ENCODE data around the gene LSMEM2.
"Not testable (repeated sequence)": the region's sequence is repeated elsewhere in the genome, so short reads cannot be mapped to it uniquely, and the experiment has no call there.

LSMEM2 gene

DNA sequence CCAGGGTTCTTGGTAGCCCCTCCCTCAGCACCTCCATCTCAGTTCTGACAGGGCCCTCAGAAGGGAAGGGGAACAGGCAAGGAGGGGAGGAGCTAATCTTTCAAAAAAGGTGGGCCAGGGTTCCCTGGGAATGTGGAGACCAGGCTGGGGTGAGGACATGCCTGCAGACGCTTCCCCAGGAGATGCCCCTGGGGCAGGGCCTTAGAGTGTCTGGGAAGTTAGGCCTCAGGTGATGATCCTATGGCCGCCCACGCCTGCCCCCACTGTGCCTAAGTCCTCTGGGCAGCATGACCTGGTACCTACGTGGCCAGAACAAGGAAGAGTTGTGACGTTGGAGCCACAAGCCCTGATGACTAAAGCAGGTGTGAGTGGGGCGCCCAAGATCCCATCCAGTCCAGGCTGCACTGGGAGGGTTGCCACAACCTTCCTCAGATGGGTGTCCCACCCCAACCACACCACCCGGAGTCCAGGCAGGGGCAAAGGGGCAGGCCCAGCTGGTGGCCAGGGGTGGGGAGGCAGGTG is 13.9 kb upstream of the LSMEM2 start:
- DNase-seq (ENCODE audit: low spot score): no peak

DNA sequence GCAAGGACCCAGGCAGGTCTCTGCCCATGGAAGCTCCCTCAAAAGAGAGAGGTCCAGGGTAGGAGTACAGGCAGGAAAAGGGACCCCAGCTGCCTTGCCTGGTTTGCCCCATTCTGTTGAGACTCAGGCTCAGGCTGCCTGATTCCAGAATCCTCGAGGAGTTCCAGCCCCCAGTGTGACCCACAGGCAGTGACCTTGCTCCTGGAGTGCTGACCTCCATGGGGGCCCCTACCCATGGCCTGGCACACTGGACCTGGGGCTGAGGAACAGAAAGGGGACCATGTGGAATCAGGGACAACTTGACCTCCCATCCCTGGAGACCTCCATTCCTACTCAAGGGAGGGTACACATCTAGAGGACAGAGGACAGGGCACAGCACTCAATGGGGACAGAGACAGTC is 13.3 kb upstream of the LSMEM2 start:
- DNase-seq (ENCODE audit: low spot score): no peak

DNA sequence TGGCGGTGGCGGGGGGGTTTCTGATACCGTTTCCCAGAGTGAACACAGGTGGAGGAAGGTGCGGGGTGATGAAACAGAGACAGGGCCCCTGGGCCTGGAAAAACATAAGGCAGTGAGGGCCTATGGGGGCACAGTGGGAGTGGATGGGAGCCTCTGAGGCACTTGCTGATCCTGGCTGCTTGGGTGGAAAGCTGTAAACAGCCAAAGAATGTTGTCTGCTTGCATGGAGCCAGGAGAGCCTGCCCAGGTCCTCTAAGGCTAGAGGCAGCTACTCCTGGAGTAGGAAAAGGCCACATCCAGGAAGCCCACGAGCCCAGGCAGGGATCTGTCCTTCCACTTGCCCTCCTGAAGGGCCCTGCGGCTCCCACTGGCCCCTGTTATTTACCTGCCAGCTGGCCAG is 12.9 kb upstream of the LSMEM2 start:
- DNase-seq (ENCODE audit: low spot score): no peak

DNA sequence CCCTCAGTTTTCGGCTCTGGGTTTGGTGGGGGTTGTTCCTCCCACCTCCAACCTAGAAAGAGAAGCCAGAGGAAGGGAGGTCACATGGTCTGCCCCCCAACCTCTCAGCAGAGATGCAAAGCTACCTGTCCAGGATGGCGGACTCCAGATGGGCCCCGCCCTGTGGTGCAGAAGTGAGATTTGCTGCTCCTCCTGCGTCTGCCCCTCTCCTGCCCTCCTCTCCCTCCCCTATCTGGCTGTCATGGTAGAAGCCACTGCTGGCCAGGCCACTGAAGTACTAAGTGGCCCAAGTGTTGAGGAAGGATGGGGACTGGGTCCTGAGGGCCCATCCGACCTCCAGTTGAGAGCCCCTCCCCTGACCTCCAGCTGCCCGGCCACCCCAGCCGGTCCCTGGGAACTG is 12.1 kb upstream of the LSMEM2 start:
- no peak for DNase-seq (ENCODE audit: low spot score)

DNA sequence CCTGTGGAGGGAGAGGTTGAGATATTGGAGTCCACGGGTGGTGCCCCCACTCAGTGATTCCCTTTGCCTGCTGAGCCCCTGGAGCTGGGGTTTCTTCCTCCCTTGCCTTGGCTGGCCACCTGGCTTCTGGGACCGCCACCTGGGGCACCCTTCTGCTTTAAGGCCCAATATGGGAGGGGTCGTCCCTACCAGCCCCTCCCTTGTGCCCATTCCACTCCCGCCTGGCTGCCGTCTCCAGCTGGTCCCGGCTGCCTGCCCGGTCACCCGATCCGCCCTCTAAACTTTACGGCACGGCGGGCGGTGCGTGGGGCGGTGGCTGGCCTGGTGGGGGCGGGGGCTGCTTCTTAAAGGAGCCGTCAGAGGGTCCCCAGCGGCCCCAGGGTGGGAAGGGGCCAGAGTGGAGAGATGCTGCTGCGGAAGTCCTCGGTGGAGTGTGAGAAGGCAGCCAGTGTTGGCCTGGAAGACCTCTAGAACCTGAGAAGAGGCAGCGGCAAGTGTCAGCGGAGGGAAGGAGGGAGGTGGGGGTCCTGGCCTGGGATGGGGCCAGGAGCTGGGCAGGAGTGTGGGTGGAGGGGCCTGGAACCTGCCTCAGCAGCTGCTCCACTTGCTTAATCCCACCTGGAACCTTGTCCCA is 11.5 kb upstream of the LSMEM2 start:
- no peak for DNase-seq (ENCODE audit: low spot score)

DNA sequence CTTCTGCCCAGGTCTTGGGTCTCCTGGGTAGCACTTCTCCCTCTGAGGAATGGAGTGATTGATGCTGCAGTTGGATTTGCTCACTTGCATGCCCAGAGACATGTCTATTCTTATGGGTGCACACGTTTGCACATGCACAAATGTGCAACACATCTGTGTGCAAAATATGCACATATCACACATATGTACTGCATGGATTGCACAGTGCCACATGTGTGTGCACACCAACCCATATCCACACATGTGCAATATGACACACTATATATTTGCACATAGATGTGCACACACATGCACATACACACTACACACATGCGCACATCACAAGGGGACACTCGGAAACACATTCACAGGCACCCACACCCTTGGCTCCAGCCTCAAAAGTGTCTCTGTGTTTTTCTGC is 10.6 kb upstream of the LSMEM2 start:
- DNase-seq (ENCODE audit: low spot score): no peak

DNA sequence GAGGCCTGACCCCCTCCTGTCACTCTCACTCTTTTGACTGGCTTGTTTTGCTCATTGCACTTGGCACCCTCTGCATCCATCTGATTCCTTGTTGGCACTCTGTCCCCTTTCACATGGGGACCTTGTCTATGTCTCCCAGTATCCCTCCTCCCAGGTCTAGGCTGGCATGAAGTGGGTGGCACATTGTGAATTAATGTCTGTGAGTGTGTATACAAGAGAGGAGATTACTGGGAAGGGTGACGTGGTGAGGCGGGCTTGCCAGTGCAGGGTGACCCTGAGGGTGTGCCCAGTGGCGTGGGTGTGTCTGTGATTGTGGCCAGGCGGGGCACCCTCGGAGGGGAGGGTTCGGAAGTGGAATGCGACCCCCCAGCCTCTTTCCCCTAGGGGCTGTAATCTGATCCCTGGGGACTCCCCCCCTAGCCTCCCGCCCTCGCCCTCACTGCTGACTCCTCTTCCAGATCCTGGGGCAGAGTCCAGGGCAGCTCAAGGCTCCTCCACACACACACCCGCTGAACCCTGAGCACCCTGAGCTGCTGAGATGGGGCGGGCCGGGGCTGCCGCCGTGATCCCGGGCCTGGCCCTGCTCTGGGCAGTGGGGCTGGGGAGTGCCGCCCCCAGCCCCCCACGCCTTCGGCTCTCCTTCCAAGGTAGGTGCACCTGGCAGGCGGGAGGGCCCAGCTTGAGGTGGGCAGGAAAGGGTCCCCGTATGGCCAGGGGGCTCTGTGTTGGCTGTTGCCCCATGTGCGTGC is 10.0 kb upstream of the LSMEM2 start, which contains the start of gene SEMA3B:
Gene SEMA3B, plus strand, starts transcription at position 445 of the 749 bp plus-strand sequence. Its CDS starts 94 bp downstream, at position 539.
- DNase-seq (ENCODE audit: low spot score): no peak

DNA sequence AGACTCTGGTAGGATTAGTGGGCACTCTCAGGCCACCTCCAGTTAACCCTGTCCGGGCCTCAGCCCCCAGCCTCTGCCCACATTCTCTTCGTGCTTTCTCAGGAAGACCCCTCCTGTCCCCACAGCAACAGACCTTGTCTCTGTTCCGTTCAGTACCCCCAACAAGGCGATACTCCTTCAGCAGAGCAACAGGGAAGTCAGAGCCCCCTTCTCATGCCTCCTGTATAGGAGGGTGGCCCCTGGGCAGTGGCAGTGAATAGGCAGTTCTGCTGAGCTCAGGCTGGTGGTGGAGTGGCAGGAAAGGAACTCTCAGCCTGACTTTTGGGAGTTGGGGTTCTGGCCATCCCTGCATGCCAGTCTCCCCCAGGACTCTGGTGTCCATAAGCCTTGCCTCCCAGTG is 9.4 kb upstream of the LSMEM2 start:
- no peak for DNase-seq (ENCODE audit: low spot score)

DNA sequence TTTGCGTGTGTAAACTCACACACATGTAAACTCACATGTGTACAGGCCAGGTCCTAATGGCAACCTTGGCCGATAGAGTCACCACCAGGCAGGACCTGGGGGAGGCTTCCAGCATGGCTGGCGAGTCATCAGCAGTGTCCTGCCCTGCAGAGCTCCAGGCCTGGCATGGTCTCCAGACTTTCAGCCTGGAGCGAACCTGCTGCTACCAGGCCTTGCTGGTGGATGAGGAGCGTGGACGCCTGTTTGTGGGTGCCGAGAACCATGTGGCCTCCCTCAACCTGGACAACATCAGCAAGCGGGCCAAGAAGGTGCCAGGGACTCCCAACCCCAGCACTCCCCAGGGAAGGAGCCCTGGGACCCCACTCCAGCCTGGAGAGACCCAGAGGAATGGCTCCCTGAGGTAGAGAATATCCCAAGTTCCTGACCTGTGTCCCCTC is 8.9 kb upstream of the LSMEM2 start:
- DNase-seq (ENCODE audit: low spot score): no peak

DNA sequence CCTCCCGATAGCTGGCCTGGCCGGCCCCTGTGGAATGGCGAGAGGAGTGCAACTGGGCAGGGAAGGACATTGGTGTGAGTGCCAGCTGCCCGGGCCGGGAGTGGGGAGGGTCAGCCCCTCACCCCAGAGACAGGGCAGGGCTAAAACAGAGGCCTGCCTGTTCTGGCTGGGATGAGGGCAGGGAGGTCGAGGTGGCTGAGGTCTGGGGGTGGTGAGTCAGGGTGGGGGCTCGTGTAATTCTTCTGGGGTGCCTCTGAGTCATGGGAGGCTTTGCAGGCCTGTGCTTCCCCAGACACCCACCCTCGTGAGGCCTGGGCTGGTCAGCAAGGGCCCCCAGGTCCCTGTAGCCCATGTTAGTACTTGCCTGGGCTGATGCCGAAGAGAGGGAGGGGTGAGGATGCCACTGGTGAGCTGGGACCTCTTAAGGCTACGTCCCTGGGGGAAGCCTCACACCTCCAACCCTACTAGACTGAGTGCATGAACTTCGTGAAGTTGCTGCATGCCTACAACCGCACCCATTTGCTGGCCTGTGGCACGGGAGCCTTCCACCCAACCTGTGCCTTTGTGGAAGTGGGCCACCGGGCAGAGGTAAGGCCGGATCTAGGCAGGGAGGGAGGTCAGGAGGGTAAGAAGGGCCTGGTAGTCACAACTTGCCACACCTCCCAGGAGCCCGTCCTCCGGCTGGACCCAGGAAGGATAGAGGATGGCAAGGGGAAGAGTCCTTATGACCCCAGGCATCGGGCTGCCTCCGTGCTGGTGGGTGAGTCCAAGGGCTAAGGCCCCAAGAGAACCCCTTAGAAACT is 8.3 kb upstream of the LSMEM2 start:
- DNase-seq (ENCODE audit: low spot score): no peak

DNA sequence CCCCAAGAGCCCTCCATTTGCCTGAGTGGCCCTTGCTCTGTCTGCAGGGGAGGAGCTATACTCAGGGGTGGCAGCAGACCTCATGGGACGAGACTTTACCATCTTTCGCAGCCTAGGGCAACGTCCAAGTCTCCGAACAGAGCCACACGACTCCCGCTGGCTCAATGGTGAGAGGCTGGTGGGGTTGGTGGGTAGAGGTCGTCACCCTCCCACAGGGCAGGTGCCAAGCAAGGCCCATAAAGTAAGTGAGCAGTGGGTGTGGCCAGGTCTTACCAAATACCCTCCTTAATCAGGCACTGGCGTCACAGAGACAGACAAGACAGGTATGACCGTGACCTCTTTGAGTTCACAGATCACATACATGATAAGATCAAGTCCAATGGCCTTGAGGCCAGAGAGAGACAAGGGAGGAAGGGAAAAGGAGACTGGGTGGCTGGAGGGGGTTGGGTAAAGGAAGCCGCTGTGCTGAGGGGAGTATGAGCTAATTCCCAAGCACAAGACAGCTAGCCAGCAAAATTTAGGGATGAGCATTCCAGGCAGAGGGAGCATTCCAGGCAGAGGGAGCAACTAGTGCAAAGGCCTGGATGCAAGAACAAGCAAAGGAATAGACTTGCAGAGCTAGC is 7.5 kb upstream of the LSMEM2 start:
- DNase-seq (ENCODE audit: low spot score): no peak

DNA sequence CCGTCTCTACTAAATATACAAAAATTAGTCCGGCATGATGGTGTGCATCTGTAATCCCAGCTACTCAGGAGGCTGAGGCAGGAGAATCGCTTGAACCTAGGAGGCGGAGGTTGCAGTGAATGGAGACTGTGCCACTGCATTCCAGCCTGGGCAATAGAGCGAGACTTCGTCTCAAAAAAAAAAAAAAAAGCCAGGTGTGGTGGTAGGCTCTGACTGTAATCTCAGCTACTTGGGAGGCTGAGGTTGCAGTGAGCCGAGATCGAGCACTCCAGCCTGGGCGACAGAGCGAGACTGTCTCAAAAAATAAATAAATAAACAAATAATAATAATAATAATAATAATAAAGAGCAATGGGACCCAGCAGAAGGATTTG is 6.4 kb upstream of the LSMEM2 start:
- not testable (repeated sequence) for DNase-seq (ENCODE audit: low spot score)

DNA sequence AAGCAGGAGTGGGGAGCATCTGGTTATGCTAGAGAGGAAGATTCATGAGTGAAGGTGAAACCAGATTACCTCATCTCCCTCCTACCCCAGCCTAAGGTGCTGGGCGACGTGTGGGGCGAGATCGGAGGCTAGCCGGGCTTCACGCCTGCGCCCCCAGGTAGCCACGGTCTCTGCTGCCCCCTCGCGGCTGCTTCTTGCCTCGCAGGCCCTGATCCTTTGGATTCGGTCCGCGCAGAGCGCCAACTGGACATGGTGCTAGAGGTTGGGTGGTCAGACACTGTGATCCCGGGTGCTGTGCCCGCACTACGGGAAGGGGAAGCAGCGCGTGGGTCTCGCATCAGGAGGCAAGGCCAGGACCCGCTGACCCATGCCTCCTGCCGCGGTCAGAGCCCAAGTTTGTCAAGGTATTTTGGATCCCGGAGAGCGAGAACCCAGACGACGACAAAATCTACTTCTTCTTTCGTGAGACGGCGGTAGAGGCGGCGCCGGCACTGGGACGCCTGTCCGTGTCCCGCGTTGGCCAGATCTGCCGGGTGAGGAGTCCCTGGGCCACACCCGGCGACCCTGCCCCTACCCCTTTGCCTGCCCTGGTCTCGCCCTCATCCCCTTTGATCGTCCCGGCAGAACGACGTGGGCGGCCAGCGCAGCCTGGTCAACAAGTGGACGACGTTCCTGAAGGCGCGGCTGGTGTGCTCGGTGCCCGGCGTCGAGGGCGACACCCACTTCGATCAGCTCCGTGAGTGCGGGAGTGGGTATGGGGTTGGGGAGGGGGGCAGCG is 5.8 kb upstream of the LSMEM2 start:
- DNase-seq (ENCODE audit: low spot score): peak; percentile 95

DNA sequence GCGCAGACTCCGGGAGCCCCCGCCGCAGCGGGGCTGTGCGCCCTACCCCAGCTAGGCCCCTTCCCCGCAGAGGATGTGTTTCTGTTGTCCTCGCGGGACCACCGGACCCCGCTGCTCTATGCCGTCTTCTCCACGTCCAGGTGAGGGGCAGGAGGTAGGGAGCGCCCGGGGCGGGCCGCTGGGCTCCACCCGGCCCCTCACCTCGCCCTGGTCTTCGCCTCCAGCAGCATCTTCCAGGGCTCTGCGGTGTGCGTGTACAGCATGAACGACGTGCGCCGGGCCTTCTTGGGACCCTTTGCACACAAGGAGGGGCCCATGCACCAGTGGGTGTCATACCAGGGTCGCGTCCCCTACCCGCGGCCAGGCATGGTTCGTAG is 5.2 kb upstream of the LSMEM2 start:
- no peak for DNase-seq (ENCODE audit: low spot score)

DNA sequence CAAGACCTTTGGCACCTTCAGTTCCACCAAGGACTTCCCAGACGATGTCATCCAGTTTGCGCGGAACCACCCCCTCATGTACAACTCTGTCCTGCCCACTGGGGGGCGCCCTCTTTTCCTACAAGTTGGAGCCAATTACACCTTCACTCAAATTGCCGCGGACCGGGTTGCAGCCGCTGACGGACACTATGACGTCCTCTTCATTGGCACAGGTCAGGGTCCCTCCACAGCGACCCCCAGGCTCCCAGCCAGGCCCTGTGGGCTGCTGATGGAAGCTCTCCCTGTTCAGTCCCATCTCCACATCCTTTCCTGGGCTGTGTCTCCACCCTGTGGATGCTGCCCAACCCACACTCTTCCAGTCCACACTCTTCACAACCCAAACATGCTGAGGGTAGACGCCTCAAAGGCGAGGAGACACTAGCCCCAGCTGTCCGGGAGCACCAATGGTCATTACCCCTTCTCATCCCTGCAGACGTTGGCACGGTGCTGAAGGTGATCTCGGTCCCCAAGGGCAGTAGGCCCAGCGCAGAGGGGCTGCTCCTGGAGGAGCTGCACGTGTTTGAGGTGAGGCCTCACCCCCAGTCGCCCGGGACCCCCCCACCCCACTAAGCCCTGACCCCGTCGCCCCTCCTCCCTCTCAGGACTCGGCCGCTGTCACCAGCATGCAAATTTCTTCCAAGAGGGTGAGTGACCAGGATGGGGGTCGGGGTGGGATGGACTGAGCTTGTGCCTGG is 4.3 kb upstream of the LSMEM2 start:
- peak; percentile 70 for DNase-seq (ENCODE audit: low spot score)

DNA sequence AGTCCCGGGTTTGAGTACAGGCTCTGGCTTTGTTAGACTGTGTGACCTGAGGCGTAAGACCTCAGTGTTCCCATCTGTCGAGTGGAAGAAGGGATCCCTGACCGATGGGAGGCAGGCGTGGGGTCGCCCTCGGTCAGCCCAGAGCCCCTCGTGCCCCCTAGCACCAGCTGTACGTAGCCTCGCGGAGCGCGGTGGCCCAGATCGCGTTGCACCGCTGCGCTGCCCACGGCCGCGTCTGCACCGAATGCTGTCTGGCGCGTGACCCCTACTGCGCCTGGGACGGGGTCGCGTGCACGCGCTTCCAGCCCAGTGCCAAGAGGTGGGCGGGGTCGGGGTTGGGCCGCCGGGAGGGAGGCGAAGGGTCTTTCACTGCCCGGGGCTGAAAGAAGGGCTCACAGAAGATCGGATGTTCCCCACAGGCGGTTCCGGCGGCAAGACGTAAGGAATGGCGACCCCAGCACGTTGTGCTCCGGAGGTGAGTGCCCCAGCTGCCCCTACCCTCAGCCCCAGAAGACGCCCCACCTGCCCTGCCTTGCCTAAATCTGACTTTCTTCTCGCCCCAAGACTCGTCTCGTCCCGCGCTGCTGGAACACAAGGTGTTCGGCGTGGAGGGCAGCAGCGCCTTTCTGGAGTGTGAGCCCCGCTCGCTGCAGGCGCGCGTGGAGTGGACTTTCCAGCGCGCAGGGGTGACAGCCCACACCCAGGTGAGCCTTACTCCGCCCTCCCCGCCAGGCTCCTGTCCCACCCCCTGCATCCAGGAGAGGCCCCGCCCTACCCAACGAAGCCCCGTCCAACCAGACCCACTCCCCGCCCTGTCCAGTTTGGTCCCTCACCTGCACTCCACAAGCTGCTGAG is 3.5 kb upstream of the LSMEM2 start:
- no peak for DNase-seq (ENCODE audit: low spot score)

DNA sequence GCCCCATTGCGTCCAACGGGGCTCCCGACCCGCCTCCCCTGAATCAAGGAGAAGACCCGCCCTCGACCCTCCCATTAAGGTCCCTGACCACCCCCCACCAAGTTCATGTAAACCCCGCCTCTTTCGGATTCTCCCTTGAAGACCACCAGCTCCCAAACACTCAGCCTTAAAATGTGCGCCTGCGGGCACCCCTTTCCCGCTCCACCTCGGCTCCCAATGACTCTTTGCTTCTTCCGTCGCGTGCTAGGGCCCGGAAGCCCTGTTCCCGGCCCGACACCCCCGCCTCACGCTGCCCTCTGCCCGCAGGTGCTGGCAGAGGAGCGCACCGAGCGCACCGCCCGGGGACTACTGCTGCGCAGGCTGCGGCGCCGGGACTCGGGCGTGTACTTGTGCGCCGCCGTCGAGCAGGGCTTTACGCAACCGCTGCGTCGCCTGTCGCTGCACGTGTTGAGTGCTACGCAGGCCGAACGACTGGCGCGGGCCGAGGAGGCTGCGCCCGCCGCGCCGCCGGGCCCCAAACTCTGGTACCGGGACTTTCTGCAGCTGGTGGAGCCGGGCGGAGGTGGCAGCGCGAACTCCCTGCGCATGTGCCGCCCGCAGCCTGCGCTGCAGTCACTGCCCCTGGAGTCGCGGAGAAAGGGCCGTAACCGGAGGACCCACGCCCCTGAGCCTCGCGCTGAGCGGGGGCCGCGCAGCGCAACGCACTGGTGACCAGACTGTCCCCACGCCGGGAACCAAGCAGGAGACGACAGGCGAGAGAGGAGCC is 2.7 kb upstream of the LSMEM2 start:
- DNase-seq (ENCODE audit: low spot score): no peak

DNA sequence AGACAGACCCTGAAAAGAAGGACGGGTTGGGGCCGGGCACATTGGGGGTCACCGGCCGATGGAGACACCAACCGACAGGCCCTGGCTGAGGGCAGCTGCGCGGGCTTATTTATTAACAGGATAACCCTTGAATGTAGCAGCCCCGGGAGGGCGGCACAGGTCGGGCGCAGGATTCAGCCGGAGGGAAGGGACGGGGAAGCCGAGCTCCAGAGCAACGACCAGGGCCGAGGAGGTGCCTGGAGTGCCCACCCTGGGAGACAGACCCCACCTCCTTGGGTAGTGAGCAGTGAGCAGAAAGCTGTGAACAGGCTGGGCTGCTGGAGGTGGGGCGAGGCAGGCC is 2.2 kb upstream of the LSMEM2 start:
- DNase-seq (ENCODE audit: low spot score): no peak
